Central memory CD8-positive, alpha-beta T cell (primary cell): Measurements from ENCODE around the gene GGCX.
"Not testable (repeated sequence)": the region's sequence is repeated elsewhere in the genome, so short reads cannot be mapped to it uniquely, and the experiment has no call there.

Source experiments
- ATAC-seq: fragments of 150-1000 bp; cut with Tn5 transposase; replicated peaks from 2 replicates; pipeline ENCODE4 v1.10.0; 2022; ENCODE audit warnings: mild to moderate bottlenecking, moderate FRiP score, moderate number of reproducible peaks; ENCODE audit not compliant: poor library complexity, severe bottlenecking; ENCODE audit errors: extremely low read depth
- DNase-seq, 2 donors: peaks; one replicate each; pipeline ENCODE4 v3.0.0; 2021; ENCODE audit warnings: low spot score in 2 of 2
- H3K27ac Mint-ChIP-seq: one replicate; pipeline ENCODE4 v1.8.0; 2022; ENCODE audit warnings: low read depth, mild to moderate bottlenecking, moderate library complexity, mixed read lengths
- H3K27me3 Mint-ChIP-seq: one replicate; pipeline ENCODE4 v1.8.0; 2022; ENCODE audit warnings: mixed read lengths
- H3K36me3 Mint-ChIP-seq: one replicate; pipeline ENCODE4 v1.8.0; 2022; ENCODE audit warnings: mild to moderate bottlenecking, moderate library complexity, mixed read lengths; ENCODE audit not compliant: insufficient read depth
- H3K4me1 Mint-ChIP-seq: one replicate; pipeline ENCODE4 v1.8.0; 2022; ENCODE audit warnings: mixed read lengths
- H3K4me3 Mint-ChIP-seq: one replicate; pipeline ENCODE4 v1.8.0; 2022; ENCODE audit warnings: mild to moderate bottlenecking, moderate library complexity, mixed read lengths
- H3K9me3 Mint-ChIP-seq: one replicate; pipeline ENCODE4 v1.8.0; 2022; ENCODE audit warnings: mixed read lengths

Gene GGCX

DNA sequence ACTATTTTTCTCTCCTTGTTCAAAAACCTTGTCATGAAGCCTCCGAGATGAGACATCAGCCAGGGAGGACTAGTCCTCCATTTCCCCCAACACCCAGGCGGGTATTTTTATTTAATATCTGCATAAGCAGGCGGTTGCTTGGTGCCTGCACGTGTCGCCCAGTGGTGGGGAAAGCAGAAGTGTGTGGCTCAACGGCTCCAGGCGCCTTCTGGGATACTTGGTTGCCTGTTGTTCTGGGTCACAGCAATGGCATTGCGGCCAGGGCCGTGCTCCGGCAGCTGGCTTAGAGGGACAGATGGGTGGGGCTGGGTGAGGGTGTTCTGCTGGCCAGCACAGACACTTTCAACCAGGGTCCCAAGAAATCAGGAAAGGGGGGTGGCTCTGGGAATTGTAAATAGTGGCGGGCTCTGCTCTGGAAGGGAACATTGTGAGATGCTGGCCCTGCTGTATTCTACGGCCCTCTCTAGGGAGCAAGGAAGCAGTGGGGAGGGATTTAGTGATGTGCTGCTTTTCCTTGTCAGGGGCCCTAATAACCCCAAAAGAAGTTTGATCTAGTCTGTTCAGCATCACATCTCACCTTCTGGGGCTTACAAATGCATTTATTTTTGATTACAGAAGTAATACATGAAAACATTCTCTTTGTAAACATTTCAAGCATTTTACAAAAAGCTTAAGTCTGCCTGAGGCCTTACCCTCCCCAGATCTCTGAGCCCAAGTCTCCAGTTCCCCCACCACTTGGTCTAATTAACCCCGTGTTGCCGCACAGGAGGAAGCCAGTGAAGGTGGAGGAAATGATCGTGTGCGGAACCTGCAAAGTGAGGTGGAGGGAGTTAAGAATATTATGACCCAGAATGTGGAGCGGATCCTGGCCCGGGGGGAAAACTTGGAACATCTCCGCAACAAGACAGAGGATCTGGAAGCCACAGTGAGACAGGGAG is 17.2 kb upstream of the GGCX start:
- Mint-ChIP-seq H3K36me3 (peaks cover 30% of the 10 kb centered on the region), H3K27me3 (no peaks in the 10 kb centered on the region), H3K4me1 (peaks cover 43% of the 10 kb centered on the region), H3K27ac (peak overlapping the region; percentile 94), H3K4me3 (peak overlapping the region; percentile 95), H3K9me3 (no peaks in the 10 kb centered on the region)
- peak; percentile 71 for ATAC-seq
- no peak for DNase-seq

DNA sequence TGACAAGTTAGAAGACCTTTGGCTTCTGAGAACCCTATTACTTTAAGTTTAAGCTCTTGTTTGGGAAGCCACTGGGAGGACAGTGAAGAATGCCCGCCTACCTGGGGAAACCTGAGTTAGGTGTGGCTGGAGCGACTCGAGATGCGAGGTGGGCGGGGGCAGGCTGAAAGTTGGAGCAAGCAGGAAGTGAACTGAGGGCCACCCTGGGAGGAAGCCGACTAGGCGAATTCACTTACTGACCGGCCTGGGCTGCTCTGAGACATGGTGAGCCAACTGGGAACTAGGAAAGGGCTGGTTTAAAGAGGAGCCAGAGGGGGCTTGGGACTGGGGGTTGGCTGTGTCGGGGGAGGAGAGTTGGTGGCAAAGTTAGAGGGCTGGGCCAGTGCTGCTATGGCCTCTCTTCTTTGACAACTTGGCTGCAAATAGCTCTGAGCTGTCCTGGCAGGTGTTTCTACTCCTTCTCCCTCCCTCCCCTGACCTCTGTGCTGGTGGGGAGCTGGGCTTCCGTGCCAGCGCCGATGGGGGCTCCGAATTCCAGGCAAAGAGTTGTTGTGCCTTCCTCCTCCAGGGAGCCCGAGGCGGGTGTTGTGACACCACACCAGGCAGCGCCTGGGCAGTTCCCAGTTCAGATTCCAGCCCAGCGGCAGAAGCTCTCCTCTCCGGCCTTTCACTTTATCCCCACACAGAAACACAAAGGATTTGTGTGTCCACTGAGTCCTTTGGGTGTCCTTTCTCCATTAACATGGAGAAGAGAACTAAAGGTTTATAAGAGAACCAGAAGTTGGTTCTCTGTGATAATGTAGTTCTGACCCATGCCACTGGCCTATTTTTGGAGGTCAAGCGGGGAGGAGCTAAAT is 16.3 kb upstream of the GGCX start, which contains the start of gene VAMP8:
Gene VAMP8, plus strand, starts transcription at position 201 of the 857 bp plus-strand sequence. Its CDS starts 61 bp downstream, at position 262.
- Mint-ChIP-seq H3K4me1 (peaks cover 38% of the 10 kb centered on the region), H3K27ac (peak within 1 kb of the TSS; percentile 94), H3K9me3 (no peaks in the 10 kb centered on the region), H3K36me3 (peaks cover 27% of the 10 kb centered on the region), H3K27me3 (no peaks in the 10 kb centered on the region), H3K4me3 (peak within 1 kb of the TSS; percentile 95)
- DNase-seq (peak in 1 of 2 donors; percentile 34), ATAC-seq (peak; percentile 71)

DNA sequence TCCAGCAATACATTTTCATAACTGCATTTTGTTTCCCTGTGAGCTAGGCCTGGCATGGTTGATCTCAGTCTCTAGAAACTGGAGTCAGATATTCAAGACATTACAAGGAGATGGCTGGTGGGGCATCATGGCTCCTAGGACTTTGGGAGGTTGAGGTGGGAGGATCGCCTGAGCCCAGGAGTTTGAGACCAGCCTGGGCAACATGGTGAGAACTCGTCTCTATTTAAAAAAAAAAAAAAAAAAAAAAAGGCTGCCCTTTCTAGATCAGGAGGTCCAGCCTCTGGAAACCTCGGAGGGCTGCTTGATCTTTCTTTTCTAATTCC is 15.7 kb upstream of the GGCX start:
- Mint-ChIP-seq H3K9me3 (no peaks in the 10 kb centered on the region), H3K27me3 (no peaks in the 10 kb centered on the region), H3K4me3 (peak overlapping the region; percentile 95), H3K4me1 (peaks cover 35% of the 10 kb centered on the region), H3K27ac (peak overlapping the region; percentile 94), H3K36me3 (peaks cover 25% of the 10 kb centered on the region)
- DNase-seq (no peak), ATAC-seq (no peak)

DNA sequence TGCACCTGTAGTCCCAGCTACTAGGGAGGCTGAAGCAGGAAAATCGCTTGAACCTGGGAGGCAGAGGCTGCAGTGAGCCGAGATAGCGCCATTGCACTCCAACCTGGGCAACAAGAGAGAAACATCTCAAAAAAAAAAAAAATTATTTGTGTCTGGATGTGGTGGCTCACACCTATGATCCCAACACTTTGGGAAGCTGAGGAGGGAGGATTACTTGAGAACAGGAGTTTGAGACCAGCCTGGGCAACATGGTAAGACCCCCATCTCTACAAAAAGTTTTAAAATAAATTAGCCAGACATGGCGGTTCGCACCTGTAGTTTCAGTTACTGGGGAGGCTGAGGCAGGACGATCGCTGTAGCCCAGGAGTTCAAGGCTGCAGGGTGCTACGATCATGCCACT is 14.4 kb upstream of the GGCX start:
- Mint-ChIP-seq H3K27me3 (no peaks in the 10 kb centered on the region), H3K36me3 (peaks cover 15% of the 10 kb centered on the region), H3K4me3 (no peak overlapping the region), H3K27ac (no peak overlapping the region), H3K4me1 (peaks cover 30% of the 10 kb centered on the region), H3K9me3 (no peaks in the 10 kb centered on the region)
- no peak for DNase-seq
- ATAC-seq: no peak

DNA sequence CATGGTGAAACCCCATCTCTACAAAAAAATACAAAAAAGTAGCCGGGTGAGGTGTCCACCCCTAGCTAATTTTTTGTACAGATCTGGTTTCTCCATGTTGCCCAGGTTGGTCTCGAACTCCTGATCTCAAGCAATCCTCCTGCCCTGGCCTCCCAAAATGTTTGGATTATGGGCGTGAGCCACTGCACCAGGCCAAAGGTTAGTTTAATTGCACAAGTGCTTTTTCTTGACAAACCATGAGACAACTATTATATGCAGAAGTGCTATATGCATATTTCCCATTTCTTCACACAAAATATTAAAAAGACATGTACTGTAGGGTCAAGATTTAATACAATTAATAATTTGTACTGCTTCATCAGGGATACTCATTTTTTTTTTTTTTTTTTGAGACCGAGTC is 5.0 kb upstream of the GGCX start:
- Mint-ChIP-seq H3K27ac (no peak overlapping the region), H3K4me3 (no peak overlapping the region), H3K36me3 (peaks cover 5% of the 10 kb centered on the region), H3K27me3 (no peaks in the 10 kb centered on the region), H3K9me3 (no peaks in the 10 kb centered on the region), H3K4me1 (no peaks in the 10 kb centered on the region)
- no peak for DNase-seq
- no peak for ATAC-seq

DNA sequence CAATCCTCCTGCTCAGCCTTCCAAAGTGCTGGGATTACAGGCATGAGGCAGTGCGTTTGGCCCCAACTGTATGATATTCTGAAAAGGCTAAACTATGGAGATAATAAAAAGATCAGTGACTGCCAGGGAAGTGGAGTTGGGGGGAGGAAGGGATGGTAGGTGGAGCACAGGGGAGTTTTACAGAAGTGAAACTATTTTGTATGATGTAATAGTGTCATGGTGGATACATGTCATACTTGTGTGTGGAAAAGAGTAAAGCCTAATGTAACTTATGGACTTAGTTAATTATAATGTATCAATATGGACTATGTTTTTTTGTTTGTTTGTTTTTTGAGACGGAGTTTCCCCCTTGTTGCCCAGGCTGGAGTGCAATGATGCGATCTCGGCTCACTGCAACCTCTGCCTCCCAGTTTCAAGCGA is 2.9 kb upstream of the GGCX start:
- no peak overlapping the region for H3K4me3 Mint-ChIP-seq
- DNase-seq (no peak), ATAC-seq (no peak)
- H3K27ac Mint-ChIP-seq: no peak overlapping the region
- peaks cover 18% of the 10 kb centered on the region for H3K4me1 Mint-ChIP-seq
- H3K27me3 Mint-ChIP-seq: no peaks in the 10 kb centered on the region
- peaks cover 9% of the 10 kb centered on the region for H3K36me3 Mint-ChIP-seq
- H3K9me3 Mint-ChIP-seq: no peaks in the 10 kb centered on the region

DNA sequence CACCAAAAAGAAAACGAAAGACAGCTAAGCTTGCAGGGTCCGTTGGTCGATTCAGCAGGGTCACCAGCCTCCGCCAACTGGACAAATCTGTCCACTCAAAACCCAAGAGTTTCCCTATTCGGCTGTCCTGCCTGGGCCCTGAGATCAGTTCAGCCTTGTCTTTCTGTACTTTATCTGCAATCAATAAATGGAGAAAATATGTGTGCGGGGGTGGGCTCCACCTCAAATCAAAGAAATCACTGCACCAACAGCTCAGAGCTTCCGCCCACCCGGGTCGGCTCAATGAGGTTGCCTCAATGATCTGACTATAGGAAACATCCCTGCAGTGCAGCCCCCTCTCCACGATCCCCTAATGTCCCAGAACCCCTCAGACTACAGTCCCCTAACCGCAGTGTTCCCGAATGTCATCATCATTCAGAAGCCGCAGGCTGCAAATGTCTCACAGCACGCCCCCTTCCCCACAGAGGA is 447 bp downstream of the GGCX start:
- Mint-ChIP-seq H3K4me1 (peaks cover 18% of the 10 kb centered on the region), H3K27ac (peak overlapping the region; percentile 96), H3K9me3 (no peaks in the 10 kb centered on the region), H3K4me3 (peak overlapping the region; percentile 93), H3K27me3 (no peaks in the 10 kb centered on the region), H3K36me3 (peaks cover 9% of the 10 kb centered on the region)
- DNase-seq: no peak
- peak; percentile 12 for ATAC-seq

DNA sequence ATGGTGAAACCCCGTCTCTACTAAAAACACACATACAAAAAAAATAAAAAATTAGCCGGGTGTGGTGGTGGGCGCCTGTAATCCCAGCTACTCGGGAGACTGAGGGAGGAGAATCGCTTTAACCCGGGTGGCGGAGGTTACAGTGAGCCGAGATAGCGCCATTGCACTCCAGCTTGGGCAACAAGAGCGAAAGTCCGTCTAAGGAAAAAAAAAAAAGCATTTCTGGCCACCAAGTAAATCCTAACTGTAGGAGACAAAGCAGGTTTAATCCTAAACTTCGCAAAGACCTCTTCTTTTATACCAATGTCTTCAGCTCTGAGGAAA is 928 bp downstream of the GGCX start:
- Mint-ChIP-seq H3K4me1 (peaks cover 18% of the 10 kb centered on the region), H3K4me3 (peak overlapping the region; percentile 93), H3K27ac (peak overlapping the region; percentile 96)
- ATAC-seq, DNase-seq, H3K36me3 Mint-ChIP-seq, H3K27me3 Mint-ChIP-seq, H3K9me3 Mint-ChIP-seq: not testable (repeated sequence)

DNA sequence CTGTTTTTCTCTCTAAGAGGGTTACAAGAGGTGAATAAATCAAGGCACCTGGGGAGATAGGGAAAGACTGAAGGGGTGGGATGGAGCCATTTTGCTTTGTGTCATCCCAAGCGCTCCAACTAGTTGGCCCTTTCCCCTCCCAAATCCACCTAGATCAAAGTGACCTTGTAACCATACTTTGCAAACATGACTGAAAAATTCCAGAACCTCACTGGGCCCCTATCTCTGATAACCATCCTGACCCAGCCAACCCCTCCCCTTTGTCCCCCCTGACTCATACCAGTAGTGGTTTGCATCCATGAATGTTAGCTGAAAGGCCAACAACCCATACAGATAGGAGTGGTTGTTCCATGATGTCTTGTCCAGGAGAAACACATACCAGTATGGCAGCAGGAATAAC is 3.1 kb downstream of the GGCX start:
- peaks cover 12% of the 10 kb centered on the region for H3K36me3 Mint-ChIP-seq
- DNase-seq (no peak), ATAC-seq (no peak)
- no peak overlapping the region for H3K27ac Mint-ChIP-seq
- no peaks in the 10 kb centered on the region for H3K27me3 Mint-ChIP-seq
- peaks cover 18% of the 10 kb centered on the region for H3K4me1 Mint-ChIP-seq
- H3K9me3 Mint-ChIP-seq: no peaks in the 10 kb centered on the region
- no peak overlapping the region for H3K4me3 Mint-ChIP-seq

DNA sequence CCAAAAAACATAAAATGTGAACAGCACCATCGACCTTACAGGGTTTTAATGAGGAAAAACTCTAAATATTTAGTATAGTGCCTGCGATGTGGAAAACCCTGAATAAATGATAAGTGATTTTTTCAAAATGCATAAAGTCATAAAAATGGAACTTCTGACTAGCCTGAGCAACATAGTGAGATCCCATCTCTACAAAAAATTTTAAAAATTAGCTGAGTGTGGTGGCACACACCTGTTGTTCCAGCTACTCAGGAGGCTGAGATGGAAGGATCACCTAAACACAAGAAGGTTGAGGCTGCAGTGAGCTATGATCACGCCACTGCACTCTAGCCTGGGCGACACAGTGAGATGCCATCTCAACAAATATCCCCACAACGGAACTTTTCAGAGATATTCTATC is 4.2 kb downstream of the GGCX start:
- DNase-seq: no peak
- no peak overlapping the region for H3K27ac Mint-ChIP-seq
- ATAC-seq: no peak
- H3K27me3 Mint-ChIP-seq: no peaks in the 10 kb centered on the region
- no peak overlapping the region for H3K4me3 Mint-ChIP-seq
- H3K36me3 Mint-ChIP-seq: peaks cover 15% of the 10 kb centered on the region
- H3K9me3 Mint-ChIP-seq: no peaks in the 10 kb centered on the region
- H3K4me1 Mint-ChIP-seq: peaks cover 20% of the 10 kb centered on the region

DNA sequence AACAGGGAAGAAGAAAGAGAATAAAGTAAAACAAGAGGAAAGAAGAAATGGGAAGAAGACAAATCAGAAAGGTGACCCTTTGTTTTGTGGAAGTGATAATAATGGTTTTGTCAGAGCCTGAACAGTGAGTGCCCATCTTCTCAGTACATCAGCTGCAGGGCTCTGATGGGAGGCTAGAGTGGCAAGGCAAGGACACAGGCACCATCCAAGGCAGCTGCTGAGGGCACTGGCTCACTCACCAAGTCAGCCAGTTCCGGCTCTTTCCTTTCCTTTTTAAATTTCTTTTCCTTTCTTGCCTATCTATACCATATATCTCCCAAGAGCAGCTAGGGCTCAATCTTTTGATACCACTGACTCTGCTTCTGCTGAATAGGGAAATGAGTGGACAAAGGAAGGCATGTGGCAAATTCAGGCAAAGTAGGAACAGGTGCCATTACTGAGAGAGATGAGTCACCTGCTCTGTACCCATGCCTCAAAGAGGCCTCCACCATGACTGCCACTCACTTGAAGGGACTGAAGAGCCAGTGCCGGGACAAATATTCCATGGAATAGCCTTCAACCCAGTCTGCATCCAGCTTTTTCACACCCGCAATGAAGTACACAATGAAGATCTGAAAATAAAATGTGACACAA is 6.2 kb downstream of the GGCX start:
- peaks cover 12% of the 10 kb centered on the region for H3K4me1 Mint-ChIP-seq
- no peaks in the 10 kb centered on the region for H3K9me3 Mint-ChIP-seq
- DNase-seq (no peak), ATAC-seq (no peak)
- peaks cover 17% of the 10 kb centered on the region for H3K36me3 Mint-ChIP-seq
- no peaks in the 10 kb centered on the region for H3K27me3 Mint-ChIP-seq
- no peak overlapping the region for H3K4me3 Mint-ChIP-seq
- no peak overlapping the region for H3K27ac Mint-ChIP-seq

DNA sequence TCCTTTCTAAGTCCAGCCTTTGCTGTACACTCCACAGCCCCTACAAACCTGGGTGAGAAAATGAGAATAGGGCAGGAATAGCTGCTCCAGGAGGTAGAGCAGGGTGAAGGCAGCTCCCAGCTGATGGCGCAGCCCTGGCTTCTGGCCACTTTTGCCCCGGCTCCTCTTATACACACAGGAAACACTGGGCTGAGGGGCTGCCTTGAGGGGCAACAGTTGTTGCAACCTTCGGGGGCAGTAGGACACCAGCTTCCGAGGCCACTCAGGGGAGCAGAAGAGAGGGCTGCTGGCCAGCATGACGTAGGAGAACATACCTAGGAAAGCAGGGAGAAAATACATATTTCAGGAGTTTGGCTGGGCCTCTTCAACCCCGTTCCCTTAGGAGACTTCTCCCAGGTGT is 8.1 kb downstream of the GGCX start:
- Mint-ChIP-seq H3K4me3 (no peak overlapping the region), H3K27me3 (no peaks in the 10 kb centered on the region), H3K36me3 (peaks cover 19% of the 10 kb centered on the region), H3K4me1 (peaks cover 5% of the 10 kb centered on the region), H3K27ac (no peak overlapping the region), H3K9me3 (no peaks in the 10 kb centered on the region)
- DNase-seq (no peak), ATAC-seq (no peak)
